ENCODE results near the gene CHCHD6.

The CHCHD6 gene

GRCh38 chr3:126703512-126704493 lies at the start of gene CHCHD6:
TSS of gene CHCHD6 (plus strand) at chr3:126704240. CDS start at chr3:126704313, 73 bp downstream.
- peak; percentile 93 for DNase-seq (ENCODE audit: low spot score)

DNA sequence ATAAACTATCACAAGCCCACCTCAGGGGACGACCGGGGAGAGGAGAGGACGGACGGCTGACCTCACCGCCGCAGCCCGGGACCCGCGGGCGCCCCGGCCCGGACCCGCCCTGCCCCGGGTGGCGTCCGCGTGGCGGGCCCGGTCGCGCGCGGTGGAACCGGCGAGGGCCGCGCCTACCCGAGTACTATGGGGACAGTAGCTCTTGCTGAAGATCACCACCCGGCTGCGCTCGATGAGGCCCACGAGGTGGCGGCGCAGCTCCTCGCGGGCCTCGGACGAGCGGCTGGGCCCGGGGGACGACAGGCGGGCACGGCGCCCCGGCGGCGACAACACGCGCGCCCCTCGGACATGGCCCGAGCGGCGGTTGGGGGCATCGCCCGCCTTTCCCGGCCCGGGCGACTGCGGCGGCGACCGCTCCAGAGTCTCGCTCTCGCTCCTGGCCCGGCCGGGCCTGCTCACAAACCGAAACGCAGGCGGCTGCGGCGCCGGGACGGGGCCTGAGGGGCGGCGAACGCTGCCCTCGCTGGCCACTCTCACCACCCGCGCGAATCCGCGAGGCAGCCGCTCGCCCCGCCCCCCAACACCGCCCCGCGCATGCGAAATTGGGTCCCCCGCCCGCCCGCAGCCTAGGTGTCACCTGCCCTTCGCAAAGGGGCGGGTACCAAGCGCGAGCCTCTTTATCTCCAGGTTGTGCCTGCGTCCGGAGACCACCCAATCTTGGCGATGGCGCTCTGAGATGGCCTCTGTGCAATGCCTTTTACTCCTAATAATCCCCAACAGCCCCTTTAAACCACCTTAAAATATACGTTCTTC lies 49.3 kb upstream of the CHCHD6 start, which contains the start of gene TXNRD3:
Gene TXNRD3 (minus strand): TSS at position 554 of the 813 bp plus-strand sequence.
- DNase-seq (ENCODE audit: low spot score) = peak; percentile 59

DNA sequence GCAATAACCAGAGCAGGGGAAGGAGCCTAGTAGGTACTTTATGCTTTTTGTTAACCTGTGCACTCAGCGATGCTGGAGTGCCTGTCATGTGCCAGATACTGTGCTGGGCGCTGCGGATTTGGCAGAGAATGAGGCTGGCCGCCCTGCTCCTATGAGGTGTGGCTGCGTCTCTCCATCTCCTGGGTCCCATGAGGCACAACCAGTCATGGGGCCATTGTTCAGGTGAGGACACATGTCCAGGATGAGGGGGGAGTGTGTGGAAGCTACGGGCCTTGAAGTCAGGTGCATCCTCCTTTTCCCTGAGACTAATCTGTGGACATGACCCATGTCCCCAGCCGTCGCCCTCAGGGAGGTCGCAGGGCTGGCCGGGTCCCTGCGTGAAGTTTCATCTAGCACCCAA lies 48.2 kb upstream of the CHCHD6 start:
- DNase-seq (ENCODE audit: low spot score) = no peak

GRCh38 chr3:126656371-126657134 lies 47.5 kb upstream of the CHCHD6 start:
- DNase-seq (ENCODE audit: low spot score) = no peak

GRCh38 chr3:126657901-126658300 lies 46.1 kb upstream of the CHCHD6 start:
- no peak for DNase-seq (ENCODE audit: low spot score)

GRCh38 chr3:126658584-126658983 lies 45.5 kb upstream of the CHCHD6 start:
- DNase-seq (ENCODE audit: low spot score) = no peak

DNA sequence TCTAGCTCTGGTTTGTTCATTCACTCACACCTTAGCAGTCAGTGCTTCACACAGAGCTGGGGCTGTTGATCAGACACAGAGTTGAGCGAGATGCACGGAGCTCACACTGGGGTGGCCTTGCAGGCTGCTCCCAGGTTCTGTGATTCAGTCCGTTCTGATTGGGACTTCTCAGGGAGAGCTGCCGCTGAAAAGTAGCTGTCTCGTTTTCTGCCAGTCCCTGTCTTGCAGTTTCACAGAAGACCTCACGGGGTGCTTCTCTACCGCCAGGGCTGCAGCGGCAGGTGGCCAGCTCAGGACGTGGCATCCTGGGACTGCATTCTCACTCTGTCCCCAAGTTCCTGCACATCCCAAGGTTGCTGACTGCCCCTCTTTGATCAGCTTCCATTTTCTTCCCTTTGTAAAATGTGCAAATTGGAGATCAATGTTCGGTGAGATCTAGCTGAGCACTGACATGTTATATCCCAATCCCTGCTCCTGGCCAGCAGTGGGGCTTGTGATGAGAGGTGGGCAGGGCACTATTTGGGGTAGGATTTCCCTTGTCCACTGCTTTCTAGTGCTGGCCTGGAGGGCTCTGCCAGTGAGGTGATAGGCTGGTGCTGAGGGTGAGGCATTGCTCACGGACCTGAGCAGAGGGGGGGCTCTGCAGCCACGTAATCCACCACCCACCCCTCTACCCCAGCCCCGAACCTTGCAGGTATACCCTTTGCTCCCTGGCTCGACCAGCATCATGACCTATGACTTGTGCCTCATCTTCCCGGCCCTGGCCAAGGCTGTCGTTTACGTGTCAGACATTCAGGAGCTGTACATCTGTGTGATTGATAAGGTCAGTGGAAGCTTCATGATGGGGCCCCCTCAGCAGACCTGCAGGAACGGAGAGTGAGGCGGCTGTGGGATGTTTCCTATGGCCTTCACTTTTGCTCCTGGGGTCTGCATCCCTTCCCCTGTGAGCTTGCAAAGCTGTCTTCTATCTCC lies 43.8 kb upstream of the CHCHD6 start:
- DNase-seq (ENCODE audit: low spot score) = no peak

- no peak for DNase-seq (ENCODE audit: low spot score)
Observed at GRCh38 chr3:126661532-126662364, 42.3 kb upstream of the CHCHD6 start.

- no peak for DNase-seq (ENCODE audit: low spot score)
Observed at GRCh38 chr3:126663257-126663656, 40.8 kb upstream of the CHCHD6 start.

DNA sequence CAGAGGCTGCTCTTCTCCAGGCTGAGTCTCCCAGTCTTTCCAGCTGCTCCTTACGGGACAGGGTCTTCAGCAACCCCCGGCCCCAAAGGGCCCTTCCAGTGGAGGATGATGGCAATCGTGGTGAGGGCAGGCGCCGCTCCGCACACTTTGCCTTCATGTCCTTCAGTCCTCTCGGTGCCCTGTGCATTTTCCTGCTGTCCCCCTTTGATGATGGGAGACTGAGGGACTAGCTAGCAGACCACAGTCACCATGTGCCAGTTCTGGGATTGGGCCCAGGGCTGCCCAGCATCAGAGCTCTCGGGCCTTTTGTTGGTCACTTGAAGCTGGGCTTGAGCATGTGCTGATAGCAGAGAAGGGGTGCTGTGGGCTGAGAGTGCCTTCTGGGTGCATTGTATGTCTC lies 40.3 kb upstream of the CHCHD6 start:
- DNase-seq (ENCODE audit: low spot score) = no peak

GRCh38 chr3:126664591-126665214 lies 39.3 kb upstream of the CHCHD6 start:
- no peak for DNase-seq (ENCODE audit: low spot score)

DNA sequence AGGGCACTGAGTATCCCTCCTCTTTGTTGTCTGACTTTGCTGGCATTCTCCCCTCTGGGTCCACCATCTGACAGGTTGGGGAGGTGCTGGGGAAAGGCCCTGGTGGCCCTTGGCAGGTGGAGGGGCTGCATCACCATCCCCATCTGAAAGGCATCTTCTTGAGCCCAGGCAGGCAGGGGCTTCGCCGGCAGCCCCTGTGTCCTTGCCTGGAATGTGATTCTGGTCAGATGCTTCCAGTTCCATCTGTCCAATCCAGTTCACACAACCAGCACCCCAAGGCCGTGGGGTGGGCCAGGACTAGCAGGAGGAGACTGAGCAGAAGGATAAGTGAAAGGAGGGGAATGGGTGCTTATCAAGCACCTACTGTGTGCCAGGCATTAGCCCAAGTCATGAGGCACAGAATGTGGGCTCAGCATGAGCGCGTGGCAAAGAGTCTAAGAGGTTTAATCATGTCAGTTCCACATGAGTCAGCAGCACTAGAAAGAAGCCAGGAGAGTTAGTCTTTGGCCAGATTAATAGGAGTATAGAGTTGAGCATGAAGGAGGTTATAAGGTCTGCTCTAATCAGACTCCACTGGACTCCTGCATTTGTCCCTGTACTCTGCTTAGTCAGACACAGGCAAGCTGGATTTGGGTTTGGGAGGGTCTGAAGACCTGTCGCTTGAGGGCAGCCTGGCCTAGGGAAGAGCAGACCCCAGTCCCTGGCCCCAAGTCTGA lies 38.7 kb upstream of the CHCHD6 start:
- no peak for DNase-seq (ENCODE audit: low spot score)

DNA sequence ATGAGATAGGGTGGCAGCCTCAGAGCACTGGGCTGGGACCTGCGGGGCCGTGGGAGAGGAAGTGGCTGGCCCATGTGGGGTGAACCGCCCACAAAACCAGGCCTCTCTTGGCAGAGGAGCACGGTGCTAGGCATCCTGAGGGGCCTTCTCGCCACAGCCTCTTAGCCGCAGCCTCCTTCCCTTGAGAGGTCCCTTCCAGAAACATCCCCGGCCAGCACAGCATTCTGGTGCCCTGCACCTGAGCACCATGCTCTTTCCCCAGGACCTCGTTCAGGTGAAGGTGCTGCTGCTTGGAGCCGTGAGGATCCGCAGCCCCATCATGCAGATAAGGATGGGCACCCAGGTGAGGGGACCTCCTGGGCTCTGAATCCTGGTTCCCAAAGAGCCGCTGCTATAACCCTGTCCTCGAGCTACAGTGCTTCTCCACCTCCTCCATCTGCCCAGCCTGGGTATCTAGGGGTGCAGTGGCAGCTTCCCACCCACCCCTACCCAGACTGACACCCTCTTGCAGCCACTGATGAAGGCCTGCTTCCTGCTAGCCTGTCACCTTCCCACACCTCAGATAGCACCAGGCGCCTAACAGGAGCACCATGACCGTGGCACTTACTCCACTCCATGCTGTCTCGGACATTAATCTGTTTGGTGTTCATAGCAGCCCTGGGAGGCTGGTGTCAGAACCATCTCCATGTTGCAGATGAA lies 37.9 kb upstream of the CHCHD6 start:
- no peak for DNase-seq (ENCODE audit: low spot score)

DNA sequence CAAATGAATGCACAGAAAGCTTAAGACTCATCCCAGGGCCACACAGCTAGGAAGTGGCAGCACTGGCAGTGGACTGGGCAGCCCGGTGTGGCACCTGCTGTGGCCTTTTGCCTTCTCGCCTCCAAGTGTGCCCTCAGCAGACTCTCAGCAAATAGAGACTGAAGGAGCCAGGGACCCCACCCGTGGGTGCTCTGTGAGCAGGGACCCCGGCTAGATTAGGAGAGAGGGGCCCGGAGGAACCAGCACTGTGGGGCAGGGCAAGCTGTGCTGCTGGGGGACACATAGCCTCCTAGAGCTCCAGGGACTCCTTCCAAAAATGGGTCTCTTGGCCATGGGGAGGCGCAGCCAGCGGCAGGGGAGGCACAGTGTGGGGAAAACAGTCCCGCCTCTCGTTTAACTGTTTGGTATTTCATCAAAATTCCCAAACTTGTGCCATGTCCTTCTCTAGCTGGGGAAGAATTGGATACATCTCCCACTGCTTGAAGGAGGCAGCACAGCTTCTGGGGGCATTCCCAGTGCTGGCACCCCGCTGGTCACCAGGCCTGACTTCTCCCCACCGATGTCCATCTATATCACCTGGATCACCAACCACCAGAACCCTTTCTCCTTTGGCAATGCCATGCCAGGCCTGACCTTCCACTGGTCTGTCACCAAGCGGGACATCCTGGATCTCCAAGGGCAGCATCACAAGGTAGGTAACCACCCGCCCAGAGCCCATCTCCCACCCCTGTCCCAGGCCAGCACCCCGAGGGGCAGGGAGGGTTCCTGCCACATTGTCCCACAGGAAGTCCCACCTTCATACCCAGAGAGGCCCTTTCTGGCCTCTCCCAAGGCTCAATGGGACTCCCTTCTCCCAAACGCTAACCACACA lies 37.1 kb upstream of the CHCHD6 start:
- DNase-seq (ENCODE audit: low spot score) = no peak

GRCh38 chr3:126667631-126668449 lies 36.2 kb upstream of the CHCHD6 start:
- DNase-seq (ENCODE audit: low spot score) = no peak
